Upper lobe of right lung (tissue), 1 donor: ENCODE measurements around the gene DZANK1. TPM values are rescaled to one million over a fixed set of nuclear protein-coding genes. Genes with fewer than 3 reads are reported as not detected.

Source experiments
- ATAC-seq: fragments of 200-7000 bp; cut with Tn5 transposase; one replicate; pipeline ENCODE4 v1.9.1; 2020; ENCODE audit warnings: mild to moderate bottlenecking, moderate library complexity
- DNase-seq: peaks from one replicate; pipeline ENCODE4 v3.0.0-alpha.2; 2020
- H3K27ac ChIP-seq: fragments of 200-600 bp; one replicate; pipeline ENCODE4 v1.8.0; 2022
- H3K27me3 ChIP-seq: fragments of 200-600 bp; one replicate; pipeline ENCODE4 v1.8.0; 2022; ENCODE audit warnings: mild to moderate bottlenecking
- H3K36me3 ChIP-seq: fragments of 200-600 bp; one replicate; pipeline ENCODE4 v1.8.0; 2022
- H3K4me1 ChIP-seq: fragments of 200-600 bp; one replicate; pipeline ENCODE4 v1.8.0; 2022
- H3K4me3 ChIP-seq: fragments of 200-600 bp; one replicate; pipeline ENCODE4 v1.8.0; 2022; ENCODE audit warnings: mild to moderate bottlenecking
- H3K9me3 ChIP-seq: fragments of 200-600 bp; one replicate; pipeline ENCODE4 v1.8.0; 2022
- CTCF ChIP-seq: fragments of 200-600 bp; IDR thresholded peaks from one replicate; pipeline ENCODE4 v1.8.0; 2022; ENCODE audit warnings: antibody characterized with exemption
- intact Hi-C: fragments of 100-400 bp; cut with DNase I; formaldehyde crosslinking; loops from one replicate; pipeline ENCODE4 v1.11.0; 2022
- total RNA-seq: library from RNA; stranded (reverse); fragmentation: NEBNext Ultra II Directional; extraction: Animal tissue kit (Norgen Biotek cat#: 25700); gene quantifications from one replicate; pipeline ENCODE4 v1.2.1, GENCODE V29; 2021
- donor health status: DM: no; HTN: yes; CAD: no; lungs with severe emphysema.

Gene DZANK1
- total RNA-seq, 1 donor from 2014 or later = 2.7 TPM

DNA sequence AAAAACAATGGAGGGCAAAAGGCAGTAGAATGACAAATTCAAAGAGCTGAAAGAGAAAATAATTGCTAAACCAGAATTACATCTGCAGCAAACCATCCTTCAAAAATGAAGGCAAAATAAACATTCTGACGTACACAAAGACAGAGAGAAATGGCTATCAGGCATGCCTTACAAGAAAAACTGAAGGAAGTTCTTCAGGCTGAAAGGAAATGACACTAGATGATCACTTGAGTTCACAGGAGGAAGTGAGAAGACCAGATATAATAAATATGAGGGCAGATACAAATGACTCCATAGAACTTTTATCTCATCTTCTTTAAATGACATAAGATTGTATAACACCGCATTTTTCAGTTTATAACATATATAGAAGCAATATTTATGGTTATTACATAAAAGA lies 30.0 kb downstream of the DZANK1 start:
- TF ChIP-seq CTCF = no peak
- Histone ChIP-seq H3K9me3 (no peaks in the 10 kb centered on the region), H3K4me3 (no peak overlapping the region), H3K36me3 (no peaks in the 10 kb centered on the region), H3K27ac (no peak overlapping the region), H3K27me3 (no peaks in the 10 kb centered on the region), H3K4me1 (no peaks in the 10 kb centered on the region)
- intact Hi-C loops = no loop called here
- ATAC-seq (no peak), DNase-seq (no peak)

DNA sequence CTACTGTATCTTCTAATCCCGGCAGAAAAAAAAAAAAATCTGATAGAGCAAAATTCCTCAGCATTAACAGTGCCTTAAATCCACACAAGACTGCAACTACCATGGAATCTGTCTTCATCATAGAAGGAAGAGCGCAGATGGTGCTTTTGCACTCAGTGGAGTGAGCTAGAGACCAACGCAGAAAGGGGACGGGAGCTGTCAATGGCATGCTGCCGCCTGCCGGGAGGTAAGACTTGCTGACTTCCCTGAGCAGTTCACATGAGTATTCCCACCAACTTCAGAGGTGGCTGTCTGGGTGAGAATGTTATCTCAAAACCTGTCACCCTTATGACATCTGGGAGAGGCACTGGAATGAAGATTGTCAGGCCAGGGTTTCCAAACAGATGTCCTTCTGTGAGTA lies 35.6 kb downstream of the DZANK1 start:
- no peak for ATAC-seq
- no peak for DNase-seq
- Histone ChIP-seq H3K36me3 (no peaks in the 10 kb centered on the region), H3K27me3 (no peaks in the 10 kb centered on the region), H3K27ac (no peak overlapping the region), H3K4me3 (no peak overlapping the region), H3K4me1 (peaks cover 12% of the 10 kb centered on the region), H3K9me3 (no peaks in the 10 kb centered on the region)
- TF ChIP-seq CTCF = no peak
- intact Hi-C loops = no loop called here

- no peak for DNase-seq
- intact Hi-C loops = no loop called here
- ATAC-seq = no peak
Measured at GRCh38 chr20:18430172-18430826, 36.5 kb downstream of the DZANK1 start.

DNA sequence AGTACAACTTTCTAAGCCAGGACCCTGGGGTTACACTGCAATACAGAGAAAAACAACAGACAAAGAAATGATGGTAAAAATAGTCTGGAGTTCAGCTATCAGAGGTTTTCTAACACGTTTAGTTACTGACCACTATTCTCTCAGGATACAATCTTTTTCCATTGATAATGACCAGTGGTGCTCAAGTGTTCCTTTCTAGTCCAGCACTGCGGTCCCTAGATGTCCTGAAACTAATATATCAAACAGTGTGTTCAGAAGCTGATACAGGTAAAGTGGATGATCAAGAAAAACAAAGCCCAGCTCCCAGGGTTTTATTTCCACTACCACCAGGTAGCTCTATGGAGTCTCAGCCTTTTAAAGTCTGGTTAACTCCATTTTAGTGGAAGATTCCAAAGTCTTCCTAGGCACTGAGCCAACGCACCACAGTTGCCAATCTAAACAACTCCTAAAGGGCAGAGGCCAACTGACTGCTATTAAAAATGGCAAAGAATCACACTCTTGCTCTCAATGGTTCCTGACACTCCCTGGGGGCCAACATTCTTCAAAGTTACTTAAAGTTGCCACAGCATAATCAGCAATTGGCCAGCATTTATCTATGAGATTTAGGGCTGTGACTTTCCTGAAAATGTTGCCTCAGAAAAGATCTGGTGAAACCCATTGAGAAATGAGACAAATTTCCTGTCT lies 38.2 kb downstream of the DZANK1 start:
- ATAC-seq (peak; percentile 44), DNase-seq (no peak)
- Histone ChIP-seq H3K4me1 (peaks cover 12% of the 10 kb centered on the region), H3K27me3 (no peaks in the 10 kb centered on the region), H3K27ac (no peak overlapping the region), H3K9me3 (no peaks in the 10 kb centered on the region), H3K4me3 (no peak overlapping the region), H3K36me3 (no peaks in the 10 kb centered on the region)
- TF ChIP-seq CTCF = no peak
- intact Hi-C loops = no loop called here

More at GRCh38 chr20:18430172-18430826, 36.5 kb downstream of the DZANK1 start:
- Histone ChIP-seq H3K4me3 (no peak overlapping the region), H3K4me1 (peaks cover 12% of the 10 kb centered on the region), H3K27ac (no peak overlapping the region), H3K27me3 (no peaks in the 10 kb centered on the region), H3K9me3 (no peaks in the 10 kb centered on the region), H3K36me3 (no peaks in the 10 kb centered on the region)
- no peak for TF ChIP-seq CTCF

- no peak overlapping the region for H3K4me3 ChIP-seq
- H3K27me3 ChIP-seq = no peaks in the 10 kb centered on the region
- H3K27ac ChIP-seq = no peak overlapping the region
- DNase-seq (no peak), ATAC-seq (no peak)
- no peaks in the 10 kb centered on the region for H3K9me3 ChIP-seq
- intact Hi-C loops = no loop called here
- peaks cover 12% of the 10 kb centered on the region for H3K4me1 ChIP-seq
- no peak for TF ChIP-seq CTCF
- H3K36me3 ChIP-seq = no peaks in the 10 kb centered on the region
Measured at GRCh38 chr20:18427214-18427613, 39.6 kb downstream of the DZANK1 start.
